Bronchial epithelial cell (primary cell): Measurements from ENCODE around the gene ZFAND3. TPM values are rescaled to one million over a fixed set of nuclear protein-coding genes. Genes with fewer than 3 reads are reported as not detected.

ENCODE experiments used
- DNase-seq: peaks from one replicate; pipeline ENCODE4 v3.0.0-alpha.2; 2010; ENCODE audit warnings: low read depth
- FAIRE-seq: peaks from 2 replicates; lab custom pipeline; 2011; peaks lifted over from hg19 to GRCh38; lab: Jason Lieb, UNC
- H3K27me3 ChIP-seq: 2 replicates; pipeline ENCODE4 v1.5.1; 2011; ENCODE audit warnings: low read length; ENCODE audit not compliant: control insufficient read depth, insufficient read depth
- H3K36me3 ChIP-seq: 2 replicates; pipeline ENCODE4 v1.5.1; 2011; ENCODE audit warnings: low read length; ENCODE audit not compliant: control insufficient read depth, insufficient read depth
- H3K4me3 ChIP-seq: 2 replicates; pipeline ENCODE4 v1.5.1; 2011; ENCODE audit warnings: mild to moderate bottlenecking, low read depth, low read length, control low read depth
- CTCF ChIP-seq: IDR thresholded peaks from 2 replicates; pipeline ENCODE4 v1.5.1; 2011; ENCODE audit warnings: mild to moderate bottlenecking, moderate library complexity, low read length, control low read depth, inconsistent platforms; ENCODE audit not compliant: insufficient read depth, severe bottlenecking
- total RNA-seq: library from RNA; depleted of rRNA; stranded (reverse); fragments of >200 nt; gene quantifications from 2 replicates; pipeline ENCODE4 v1.2.1, GENCODE V29; 2014

Gene ZFAND3
- total RNA-seq, 1 donor from 2014 or later = 25.5 TPM

GRCh38 chr6:38187811-38188590 lies 368.5 kb downstream of the ZFAND3 start:
- no peak overlapping the region for H3K4me3 ChIP-seq
- FAIRE-seq (no peak), DNase-seq (no peak)
- TF ChIP-seq CTCF = no peak
- H3K27me3 ChIP-seq = no peaks in the 10 kb centered on the region
- no peaks in the 10 kb centered on the region for H3K36me3 ChIP-seq

DNA sequence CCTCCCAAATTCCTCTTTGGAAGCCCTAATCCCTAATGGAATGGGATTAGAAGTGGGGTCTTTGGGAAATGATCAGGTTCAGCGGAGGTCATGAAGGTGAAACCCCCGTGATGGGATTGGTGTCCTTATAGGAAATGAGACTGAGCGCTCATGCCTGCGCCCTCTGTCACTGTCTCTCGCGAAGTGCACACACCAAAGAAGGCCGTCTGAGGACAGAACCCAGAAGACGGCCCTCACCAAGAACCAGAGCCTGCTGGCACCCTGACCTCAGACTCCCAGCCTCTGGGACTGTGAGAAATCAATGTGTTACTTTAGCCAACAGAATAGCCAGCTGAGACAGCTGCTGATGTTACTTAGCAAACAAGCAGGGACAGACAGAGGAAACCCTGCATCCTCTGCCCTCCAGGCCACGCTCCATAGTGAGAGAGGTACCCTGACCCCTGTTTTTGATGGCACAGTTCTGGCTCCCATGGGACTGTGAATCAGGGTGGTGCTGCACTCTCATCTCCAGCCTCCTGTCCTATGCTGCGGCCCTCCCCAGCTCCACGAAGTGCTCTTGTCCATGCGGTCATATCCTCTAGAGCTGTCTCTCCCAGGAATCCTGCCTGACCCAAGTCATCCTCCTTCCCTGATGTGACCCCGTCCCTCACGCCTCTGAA lies 369.3 kb downstream of the ZFAND3 start:
- DNase-seq = no peak
- Histone ChIP-seq H3K4me3 (no peak overlapping the region), H3K27me3 (no peaks in the 10 kb centered on the region), H3K36me3 (no peaks in the 10 kb centered on the region)
- TF ChIP-seq CTCF = no peak
- FAIRE-seq = no peak

DNA sequence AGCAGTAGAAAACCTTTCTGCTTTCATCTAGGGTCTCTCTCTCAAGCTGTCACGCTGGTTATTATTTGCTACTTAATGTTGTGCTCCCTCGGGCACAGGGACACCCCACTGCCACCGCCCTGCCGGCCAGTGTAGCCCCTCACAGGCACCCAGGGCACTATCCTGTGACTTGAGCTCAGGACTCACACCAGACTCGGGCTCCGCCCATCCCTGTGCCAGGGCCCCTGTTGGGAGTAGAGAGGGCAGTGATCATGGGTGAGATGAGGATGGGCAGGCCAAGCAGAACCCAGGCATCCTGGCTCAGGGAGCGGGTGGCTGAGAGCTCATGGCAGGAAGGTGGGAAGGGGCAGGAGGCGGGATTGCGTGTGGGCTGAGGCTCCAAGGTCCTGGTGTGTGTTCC lies 371.9 kb downstream of the ZFAND3 start:
- FAIRE-seq (no peak), DNase-seq (no peak)
- no peak overlapping the region for H3K4me3 ChIP-seq
- no peaks in the 10 kb centered on the region for H3K36me3 ChIP-seq
- H3K27me3 ChIP-seq = no peaks in the 10 kb centered on the region
- TF ChIP-seq CTCF = no peak

GRCh38 chr6:38192011-38192410 lies 372.5 kb downstream of the ZFAND3 start:
- no peak for TF ChIP-seq CTCF
- no peak for DNase-seq
- no peak overlapping the region for H3K4me3 ChIP-seq
- FAIRE-seq = no peak
- H3K27me3 ChIP-seq = no peaks in the 10 kb centered on the region
- no peaks in the 10 kb centered on the region for H3K36me3 ChIP-seq

DNA sequence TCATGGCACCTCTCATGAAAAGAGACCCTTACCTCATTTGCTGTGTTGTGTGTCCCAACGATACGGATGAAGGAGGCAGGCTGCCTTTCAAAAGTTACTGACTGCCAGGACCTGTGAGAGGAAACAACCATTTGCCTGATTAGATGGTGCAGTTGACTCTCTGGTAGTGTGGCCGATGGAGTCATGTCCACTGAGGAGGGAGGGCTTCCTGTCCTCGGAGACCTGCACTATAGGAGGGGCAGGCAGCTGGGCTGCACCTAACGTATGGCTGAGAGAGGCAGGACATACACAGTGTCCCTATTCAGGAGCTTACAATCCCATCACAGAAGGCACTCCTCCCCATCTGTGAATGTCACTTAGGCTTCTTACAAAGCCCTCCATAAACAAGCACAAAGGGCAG lies 373.0 kb downstream of the ZFAND3 start:
- H3K4me3 ChIP-seq = no peak overlapping the region
- no peaks in the 10 kb centered on the region for H3K36me3 ChIP-seq
- no peak for DNase-seq
- no peak for TF ChIP-seq CTCF
- no peak for FAIRE-seq
- H3K27me3 ChIP-seq = no peaks in the 10 kb centered on the region
